ENCODE results near the gene RUFY3. TPM values are rescaled to one million over a fixed set of nuclear protein-coding genes. Genes with fewer than 3 reads are reported as not detected.
"Not testable (repeated sequence)": the region's sequence is repeated elsewhere in the genome, so short reads cannot be mapped to it uniquely, and the experiment has no call there.

RUFY3 gene
- total RNA-seq, 1 donor, result 60.5 TPM

GRCh38 chr4:70734168-70734954 is 12.6 kb downstream of the RUFY3 start:
- DNase-seq (ENCODE audit: low read depth), result peak; percentile 69

GRCh38 chr4:70734971-70735370 is 13.2 kb downstream of the RUFY3 start:
- peak; percentile 16 for DNase-seq (ENCODE audit: low read depth)
- peak overlapping the region; percentile 55 for H3K4me3 ChIP-seq (ENCODE audit: low read depth, low read length)
- no peak for TF ChIP-seq CTCF (IDR thresholded peaks at IDR 0.05; ENCODE audit: insufficient read depth, low read depth, low read length)

More at GRCh38 chr4:70734168-70734954, 12.6 kb downstream of the RUFY3 start:
- no peak for TF ChIP-seq CTCF (IDR thresholded peaks at IDR 0.05; ENCODE audit: insufficient read depth, low read depth, low read length)
- H3K4me3 ChIP-seq (ENCODE audit: low read depth, low read length), result peak overlapping the region; percentile 55

GRCh38 chr4:70735915-70736314 is 14.2 kb downstream of the RUFY3 start:
- DNase-seq (ENCODE audit: low read depth), result peak; percentile 94

GRCh38 chr4:70737006-70737405 is 15.2 kb downstream of the RUFY3 start:
- H3K4me3 ChIP-seq (ENCODE audit: low read depth, low read length), result no peak overlapping the region
- peak; percentile 47 for DNase-seq (ENCODE audit: low read depth)
- no peak for TF ChIP-seq CTCF (IDR thresholded peaks at IDR 0.05; ENCODE audit: insufficient read depth, low read depth, low read length)

More at GRCh38 chr4:70735915-70736314, 14.2 kb downstream of the RUFY3 start:
- TF ChIP-seq CTCF (IDR thresholded peaks at IDR 0.05; ENCODE audit: insufficient read depth, low read depth, low read length), result peak; percentile 13
- H3K4me3 ChIP-seq (ENCODE audit: low read depth, low read length), result not testable (repeated sequence)

- TF ChIP-seq CTCF (IDR thresholded peaks at IDR 0.05; ENCODE audit: insufficient read depth, low read depth, low read length), result no peak
- DNase-seq (ENCODE audit: low read depth), result no peak
- H3K4me3 ChIP-seq (ENCODE audit: low read depth, low read length), result no peak overlapping the region
These were observed 15.6 kb downstream of the RUFY3 start for GRCh38 chr4:70737409-70737808.

- no peak for TF ChIP-seq CTCF (IDR thresholded peaks at IDR 0.05; ENCODE audit: insufficient read depth, low read depth, low read length)
- DNase-seq (ENCODE audit: low read depth), result peak; percentile 43
- H3K4me3 ChIP-seq (ENCODE audit: low read depth, low read length), result no peak overlapping the region
These were observed 18.0 kb downstream of the RUFY3 start for GRCh38 chr4:70739496-70740337.
